Measurements from ENCODE around the gene RCAN3. TPM values are rescaled to one million over a fixed set of nuclear protein-coding genes. Genes with fewer than 3 reads are reported as not detected.

Gene RCAN3
- total and polyA plus RNA-seq, 2 donors from 2014 or later: 3.5 to 27.1 TPM

- H3K9ac ChIP-seq (ENCODE audit: low read length in 3 of 3): no peak overlapping the region
- intact Hi-C loops (cut with DNase I): no loop called here
- FAIRE-seq: no peak
Measured at GRCh38 chr1:24463776-24464735, 38.6 kb upstream of the RCAN3 start.

GRCh38 chr1:24465099-24465498 lies 37.5 kb upstream of the RCAN3 start:
- FAIRE-seq (no peak), DNase-seq (no peak)
- H3K27me3 ChIP-seq (ENCODE audit: control insufficient read depth, insufficient read depth, low read length): no peaks in the 10 kb centered on the region
- no peaks in the 10 kb centered on the region for H3K9me3 ChIP-seq (ENCODE audit: control insufficient read depth in 2 of 3, insufficient read depth in 1 of 3, low read length in 3 of 3)
- intact Hi-C loops (cut with DNase I): no loop called here
- no peak for TF ChIP-seq CTCF (IDR thresholded peaks at IDR 0.05; ENCODE audit: borderline replicate concordance, extremely low read depth, insufficient read depth)
- H3K27ac ChIP-seq (ENCODE audit: low read depth in 2 of 2, low read length in 2 of 2): no peak overlapping the region
- no peaks in the 10 kb centered on the region for H3K36me3 ChIP-seq (ENCODE audit: control insufficient read depth in 2 of 3, insufficient read depth in 3 of 3, low read length in 3 of 3)
- no peak overlapping the region for H3K9ac ChIP-seq (ENCODE audit: low read length in 3 of 3)
- H3K4me1 ChIP-seq (ENCODE audit: control insufficient read depth in 2 of 3, insufficient read depth in 2 of 3, low read depth in 1 of 3, low read length in 3 of 3): no peaks in the 10 kb centered on the region
- H3K4me3 ChIP-seq (ENCODE audit: low read length in 3 of 3): no peak overlapping the region

More at GRCh38 chr1:24463776-24464735, 38.6 kb upstream of the RCAN3 start:
- H3K4me1 ChIP-seq (ENCODE audit: control insufficient read depth in 2 of 3, insufficient read depth in 2 of 3, low read depth in 1 of 3, low read length in 3 of 3): peaks cover 0 to 4% (median 0%) of the 10 kb centered on the region in 3 donors
- H3K36me3 ChIP-seq (ENCODE audit: control insufficient read depth in 2 of 3, insufficient read depth in 3 of 3, low read length in 3 of 3): no peaks in the 10 kb centered on the region
- H3K4me3 ChIP-seq (ENCODE audit: low read length in 3 of 3): no peak overlapping the region
- no peak for TF ChIP-seq CTCF (IDR thresholded peaks at IDR 0.05; ENCODE audit: borderline replicate concordance, extremely low read depth, insufficient read depth)
- DNase-seq: no peak
- H3K27ac ChIP-seq (ENCODE audit: low read depth in 2 of 2, low read length in 2 of 2): no peak overlapping the region
- H3K27me3 ChIP-seq (ENCODE audit: control insufficient read depth, insufficient read depth, low read length): no peaks in the 10 kb centered on the region
- no peaks in the 10 kb centered on the region for H3K9me3 ChIP-seq (ENCODE audit: control insufficient read depth in 2 of 3, insufficient read depth in 1 of 3, low read length in 3 of 3)

- Histone ChIP-seq H3K4me3 (ENCODE audit: low read length in 3 of 3) (no peak overlapping the region), H3K27ac (ENCODE audit: low read depth in 2 of 2, low read length in 2 of 2) (no peak overlapping the region), H3K4me1 (ENCODE audit: control insufficient read depth in 2 of 3, insufficient read depth in 2 of 3, low read depth in 1 of 3, low read length in 3 of 3) (no peaks in the 10 kb centered on the region), H3K9me3 (ENCODE audit: control insufficient read depth in 2 of 3, insufficient read depth in 1 of 3, low read length in 3 of 3) (no peaks in the 10 kb centered on the region), H3K27me3 (ENCODE audit: control insufficient read depth, insufficient read depth, low read length) (no peaks in the 10 kb centered on the region), H3K36me3 (ENCODE audit: control insufficient read depth in 2 of 3, insufficient read depth in 3 of 3, low read length in 3 of 3) (no peaks in the 10 kb centered on the region), H3K9ac (ENCODE audit: low read length in 3 of 3) (no peak overlapping the region)
- TF ChIP-seq CTCF (IDR thresholded peaks at IDR 0.05; ENCODE audit: borderline replicate concordance, extremely low read depth, insufficient read depth): no peak
- FAIRE-seq (no peak), DNase-seq (no peak)
- intact Hi-C loops (cut with DNase I): no loop called here
Measured at GRCh38 chr1:24465638-24466037, 37.0 kb upstream of the RCAN3 start.
